Liver (tissue), 9 donors: Measurements from ENCODE around the gene SUGCT. TPM values are rescaled to one million over a fixed set of nuclear protein-coding genes. Genes with fewer than 3 reads are reported as not detected.
"Not testable (repeated sequence)": the region's sequence is repeated elsewhere in the genome, so short reads cannot be mapped to it uniquely, and the experiment has no call there.

Experiments used
- DNase-seq: peaks from one replicate; pipeline ENCODE4 v3.0.0-alpha.2; 2017; ENCODE audit warnings: low spot score
- H3K27ac ChIP-seq, 2 donors: one replicate each; pipeline ENCODE4 v1.7.0; 2013; ENCODE audit warnings: inconsistent platforms in 2 of 2, low read length in 2 of 2, control low read depth in 1 of 2, low read depth in 1 of 2, mild to moderate bottlenecking in 1 of 2
- H3K27me3 ChIP-seq, 4 donors: one replicate each; pipeline versions ENCODE4 v1.6.1 to v1.7.0; 2013; ENCODE audit warnings: low read length in 3 of 4, inconsistent platforms in 1 of 4, mild to moderate bottlenecking in 1 of 4, moderate library complexity in 1 of 4; ENCODE audit not compliant: control insufficient read depth in 4 of 4, insufficient read depth in 4 of 4
- H3K36me3 ChIP-seq, 4 donors: one replicate each; pipeline versions ENCODE4 v1.6.1 to v1.7.0; 2013; ENCODE audit warnings: low read length in 3 of 4, mild to moderate bottlenecking in 3 of 4, low read depth in 1 of 4, moderate library complexity in 1 of 4; ENCODE audit not compliant: control insufficient read depth in 4 of 4, insufficient read depth in 3 of 4
- H3K4me1 ChIP-seq, 4 donors: one replicate each; pipeline versions ENCODE4 v1.6.1 to v1.7.0; 2013; ENCODE audit warnings: low read length in 3 of 4, mild to moderate bottlenecking in 3 of 4, moderate library complexity in 1 of 4; ENCODE audit not compliant: control insufficient read depth in 4 of 4, insufficient read depth in 4 of 4
- H3K4me3 ChIP-seq, 3 donors: one replicate each; pipeline versions ENCODE4 v1.6.1 to v1.7.0; 2013; ENCODE audit warnings: low read length in 3 of 3, control low read depth in 1 of 3, low read depth in 1 of 3, mild to moderate bottlenecking in 1 of 3
- H3K9ac ChIP-seq, 2 donors: one replicate each; pipeline ENCODE4 v1.7.0; 2013; ENCODE audit warnings: low read length in 2 of 2, mild to moderate bottlenecking in 2 of 2, moderate library complexity in 2 of 2, control low read depth in 1 of 2, low read depth in 1 of 2
- H3K9me3 ChIP-seq, 4 donors: one replicate each; pipeline versions ENCODE4 v1.6.1 to v1.7.0; 2013; ENCODE audit warnings: low read length in 3 of 4; ENCODE audit not compliant: control insufficient read depth in 4 of 4
- EGR1 ChIP-seq, 2 donors: IDR thresholded peaks; 2 replicates each; pipeline ENCODE4 v1.6.1; 2016 to 2018; ENCODE audit warnings: antibody characterized with exemption in 2 of 2, low read depth in 2 of 2
- FOXA1 ChIP-seq: IDR thresholded peaks from 2 replicates; pipeline ENCODE4 v1.6.1; 2016; ENCODE audit warnings: antibody characterized with exemption
- FOXA2 ChIP-seq: IDR thresholded peaks from 2 replicates; pipeline ENCODE4 v1.6.1; 2016; ENCODE audit warnings: antibody characterized with exemption
- HNF4A ChIP-seq, 2 donors: conservative IDR thresholded peaks; 2 replicates each; pipeline ENCODE4 v1.6.1; 2016; ENCODE audit warnings: antibody characterized with exemption in 2 of 2, mild to moderate bottlenecking in 2 of 2
- HNF4G ChIP-seq: IDR thresholded peaks from 2 replicates; pipeline ENCODE4 v1.6.1; 2016; ENCODE audit warnings: antibody characterized with exemption
- JUND ChIP-seq, 2 donors: IDR thresholded peaks; 2 replicates each; pipeline ENCODE4 v1.6.1; 2016; ENCODE audit warnings: antibody characterized with exemption in 2 of 2
- NR2F2 ChIP-seq: IDR thresholded peaks from 2 replicates; pipeline ENCODE4 v1.6.1; 2016; ENCODE audit warnings: antibody characterized with exemption
- RAD21 ChIP-seq, 2 donors: IDR thresholded peaks; 2 replicates each; pipeline ENCODE4 v1.6.1; 2016; ENCODE audit warnings: antibody characterized with exemption in 2 of 2, mild to moderate bottlenecking in 2 of 2
- RXRA ChIP-seq, 2 donors: IDR thresholded peaks; 2 replicates each; pipeline ENCODE4 v1.6.1; 2017 to 2018; ENCODE audit warnings: antibody characterized with exemption in 2 of 2, mild to moderate bottlenecking in 1 of 2
- SP1 ChIP-seq: IDR thresholded peaks from 2 replicates; pipeline ENCODE4 v1.6.1; 2018; ENCODE audit warnings: antibody characterized with exemption, mild to moderate bottlenecking
- TAF1 ChIP-seq: conservative IDR thresholded peaks from 2 replicates; pipeline ENCODE4 v1.6.1; 2016; ENCODE audit warnings: antibody characterized with exemption, mild to moderate bottlenecking
- YY1 ChIP-seq: IDR thresholded peaks from 2 replicates; pipeline ENCODE4 v1.6.1; 2016; ENCODE audit warnings: antibody characterized with exemption, mild to moderate bottlenecking
- WGBS: extraction: QIAGEN DNeasy Blood & Tissue Kit; methylation state at CpG from one replicate; pipeline ENCODE4 v1.1.7; 2013; 5-methylcytosine and 5-hydroxymethylcytosine counted together
- polyA plus RNA-seq, 2 donors: library from polyadenylated mRNA; stranded (reverse) in 1 of 2; unstranded in 1 of 2; fragments of 200-250 nt in 1 of 2; fragments of >200 nt in 1 of 2; fragmentation: Nextera tagmentation in 1 of 2; extraction: Ambion mirVana in 1 of 2; gene quantifications; one replicate each; pipeline versions ENCODE4 v1.2.1 to v1.2.3, GENCODE V29; 2013 to 2015
- total RNA-seq, 2 donors: library from RNA; depleted of rRNA; stranded (reverse); fragments of >200 nt; gene quantifications; one replicate each; pipeline ENCODE4 v1.2.3, GENCODE V29; 2014
- TF ChIP-seq, protein P1 (sequence below): IDR thresholded peaks from 2 replicates; pipeline ENCODE4 v1.6.1; 2016; ENCODE audit warnings: antibody characterized with exemption, mild to moderate bottlenecking
- TF ChIP-seq, protein P2 (sequence below): IDR thresholded peaks from 2 replicates; pipeline ENCODE4 v1.6.1; 2016; ENCODE audit warnings: antibody characterized with exemption
- TF ChIP-seq, protein P3 (sequence below): fragments of 150-350 bp; IDR thresholded peaks from 2 replicates; pipeline ENCODE4 v1.5.1; 2017; ENCODE audit warnings: improper control_type of control experiment, low read depth, low read length; ENCODE audit not compliant: missing input control
- TF ChIP-seq, protein P4 (sequence below): IDR thresholded peaks from 2 replicates; pipeline ENCODE4 v1.6.1; 2016; ENCODE audit warnings: antibody characterized with exemption
- donor health status: healthy.
- donor health status: healthy.
- donor health status: healthy.
- donor health status: healthy.
- donor health status: healthy.

SUGCT gene
- total and polyA plus RNA-seq, 4 donors: 6.2 to 11.9 (median 9.9) TPM

DNA sequence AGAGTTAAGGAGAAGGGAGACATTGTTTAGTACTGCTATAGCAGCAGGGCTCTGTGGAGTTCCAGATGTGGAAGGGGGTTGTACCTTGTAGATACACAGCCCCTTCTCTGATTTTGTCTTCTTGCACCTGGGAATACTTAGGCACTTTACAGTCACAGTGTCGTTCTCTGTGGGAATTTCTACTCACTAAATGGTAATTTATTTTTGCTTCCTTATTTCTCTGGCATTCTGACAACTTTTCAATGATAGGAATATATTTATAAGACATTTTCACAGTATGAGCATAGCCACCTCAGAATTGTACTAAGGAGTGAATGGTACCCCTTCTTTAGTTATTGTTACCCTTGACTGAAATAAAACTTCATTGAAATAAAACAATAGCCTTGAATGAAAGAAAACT is 132.8 kb downstream of the SUGCT start:
- Histone ChIP-seq H3K27ac (no peak overlapping the region), H3K27me3 (no peaks in the 10 kb centered on the region)

DNA sequence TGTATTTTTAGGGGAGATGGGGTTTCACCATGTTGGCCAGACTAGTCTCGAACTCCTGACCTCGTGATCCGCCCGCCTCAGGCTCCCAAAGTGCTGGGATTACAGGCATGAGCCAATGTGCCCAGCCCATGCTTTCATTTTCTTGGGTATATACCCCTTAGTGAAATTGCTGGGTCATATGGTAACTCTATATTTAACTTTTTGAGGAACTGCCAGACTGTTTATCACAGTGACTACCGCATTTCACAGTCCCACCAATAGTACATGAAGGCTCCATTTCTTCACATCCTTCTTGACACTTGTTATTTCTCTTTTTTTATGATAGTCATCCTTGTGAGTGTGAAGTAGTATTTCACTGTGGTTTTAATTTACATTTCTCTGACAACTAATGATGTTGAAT is 134.0 kb downstream of the SUGCT start:
- not testable (repeated sequence) for H3K27me3 ChIP-seq, H3K9ac ChIP-seq, H3K36me3 ChIP-seq, H3K4me1 ChIP-seq, H3K4me3 ChIP-seq, DNase-seq, H3K27ac ChIP-seq, H3K9me3 ChIP-seq
- 83% methylated on average over 5 of the region's 5 CpGs for WGBS

More for the DNA sequence above, 132.8 kb downstream of the SUGCT start:
- no peak for DNase-seq
- Histone ChIP-seq H3K36me3 (no peaks in the 10 kb centered on the region), H3K9me3 (no peaks in the 10 kb centered on the region), H3K9ac (no peak overlapping the region), H3K4me3 (no peak overlapping the region), H3K4me1 (peaks cover 0 to 6% (median 1%) of the 10 kb centered on the region in 4 donors)
- TF ChIP-seq RXRA (IDR thresholded peaks at IDR 0.05): no peak
- no peak for TF ChIP-seq HNF4G
- no peak for TF ChIP-seq JUND (IDR thresholded peaks at IDR 0.05)
- TF ChIP-seq HNF4A (conservative IDR thresholded peaks at IDR 0.05): no peak
- TF ChIP-seq YY1: no peak
- 68% methylated on average over 1 of the region's 1 CpG for WGBS

DNA sequence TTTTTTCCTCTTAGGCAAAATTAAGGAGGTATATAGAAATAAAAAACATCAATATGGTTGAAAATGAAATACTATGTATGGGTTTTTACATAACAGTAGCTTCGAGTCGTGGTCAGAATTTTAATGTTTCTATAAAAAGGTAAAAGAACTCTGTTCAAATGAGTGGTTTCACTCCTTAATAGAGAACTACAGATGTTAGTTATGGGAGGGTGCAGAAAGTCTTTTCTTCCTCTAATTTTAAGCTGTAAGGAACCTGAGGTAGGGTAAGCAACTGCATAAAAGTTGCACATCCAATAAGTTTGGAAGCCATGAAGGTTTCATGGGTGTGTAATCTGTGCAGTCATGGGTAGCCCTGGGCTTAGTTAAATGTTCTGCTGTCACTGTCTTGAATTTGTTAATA is 141.3 kb downstream of the SUGCT start:
- no peak overlapping the region for H3K9ac ChIP-seq
- H3K36me3 ChIP-seq: no peaks in the 10 kb centered on the region
- no peak for TF ChIP-seq FOXA1
- TF ChIP-seq SP1: no peak
- no peak for TF ChIP-seq HNF4A (conservative IDR thresholded peaks at IDR 0.05)
- no peak for TF ChIP-seq YY1
- no peak for TF ChIP-seq TAF1
- no peak for TF ChIP-seq RAD21 (IDR thresholded peaks at IDR 0.05)
- DNase-seq: no peak
- no peaks in the 10 kb centered on the region for H3K27me3 ChIP-seq
- H3K4me3 ChIP-seq: no peak overlapping the region
- WGBS: 87% methylated on average over 2 of the region's 2 CpGs
- H3K9me3 ChIP-seq: no peaks in the 10 kb centered on the region
- H3K27ac ChIP-seq: no peak overlapping the region
- H3K4me1 ChIP-seq: no peaks in the 10 kb centered on the region

DNA sequence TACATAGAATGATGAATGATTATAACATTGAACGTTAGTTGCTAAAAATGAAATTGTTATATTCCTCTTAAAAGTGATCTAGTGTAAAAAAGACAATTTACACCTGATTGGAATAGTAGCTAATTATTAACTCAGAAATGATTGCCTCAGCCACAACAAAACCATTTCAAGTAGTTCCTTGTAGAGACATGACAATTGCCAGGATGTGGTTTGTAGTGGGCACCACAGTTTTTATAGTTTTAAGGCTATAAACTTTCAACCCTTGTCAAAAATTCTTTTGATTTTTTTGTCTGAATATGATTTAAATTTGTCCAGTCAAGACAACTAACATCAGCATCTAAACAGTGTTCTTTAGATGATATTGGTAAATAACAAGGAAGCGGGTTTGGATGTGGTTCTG is 145.2 kb downstream of the SUGCT start:
- H3K27ac ChIP-seq: no peak overlapping the region
- H3K4me3 ChIP-seq: no peak overlapping the region
- TF ChIP-seq, protein P1, sequence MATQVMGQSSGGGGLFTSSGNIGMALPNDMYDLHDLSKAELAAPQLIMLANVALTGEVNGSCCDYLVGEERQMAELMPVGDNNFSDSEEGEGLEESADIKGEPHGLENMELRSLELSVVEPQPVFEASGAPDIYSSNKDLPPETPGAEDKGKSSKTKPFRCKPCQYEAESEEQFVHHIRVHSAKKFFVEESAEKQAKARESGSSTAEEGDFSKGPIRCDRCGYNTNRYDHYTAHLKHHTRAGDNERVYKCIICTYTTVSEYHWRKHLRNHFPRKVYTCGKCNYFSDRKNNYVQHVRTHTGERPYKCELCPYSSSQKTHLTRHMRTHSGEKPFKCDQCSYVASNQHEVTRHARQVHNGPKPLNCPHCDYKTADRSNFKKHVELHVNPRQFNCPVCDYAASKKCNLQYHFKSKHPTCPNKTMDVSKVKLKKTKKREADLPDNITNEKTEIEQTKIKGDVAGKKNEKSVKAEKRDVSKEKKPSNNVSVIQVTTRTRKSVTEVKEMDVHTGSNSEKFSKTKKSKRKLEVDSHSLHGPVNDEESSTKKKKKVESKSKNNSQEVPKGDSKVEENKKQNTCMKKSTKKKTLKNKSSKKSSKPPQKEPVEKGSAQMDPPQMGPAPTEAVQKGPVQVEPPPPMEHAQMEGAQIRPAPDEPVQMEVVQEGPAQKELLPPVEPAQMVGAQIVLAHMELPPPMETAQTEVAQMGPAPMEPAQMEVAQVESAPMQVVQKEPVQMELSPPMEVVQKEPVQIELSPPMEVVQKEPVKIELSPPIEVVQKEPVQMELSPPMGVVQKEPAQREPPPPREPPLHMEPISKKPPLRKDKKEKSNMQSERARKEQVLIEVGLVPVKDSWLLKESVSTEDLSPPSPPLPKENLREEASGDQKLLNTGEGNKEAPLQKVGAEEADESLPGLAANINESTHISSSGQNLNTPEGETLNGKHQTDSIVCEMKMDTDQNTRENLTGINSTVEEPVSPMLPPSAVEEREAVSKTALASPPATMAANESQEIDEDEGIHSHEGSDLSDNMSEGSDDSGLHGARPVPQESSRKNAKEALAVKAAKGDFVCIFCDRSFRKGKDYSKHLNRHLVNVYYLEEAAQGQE: no peak
- TF ChIP-seq NR2F2 (no peak), EGR1 (IDR thresholded peaks at IDR 0.05; ENCODE audit: low read depth in 2 of 2) (no peak), SP1 (no peak), HNF4A (conservative IDR thresholded peaks at IDR 0.05) (no peak), TAF1 (no peak), RXRA (IDR thresholded peaks at IDR 0.05) (no peak), HNF4G (no peak), YY1 (no peak), FOXA1 (no peak), FOXA2 (no peak), RAD21 (IDR thresholded peaks at IDR 0.05) (no peak), JUND (IDR thresholded peaks at IDR 0.05) (no peak)
- TF ChIP-seq, protein P2, sequence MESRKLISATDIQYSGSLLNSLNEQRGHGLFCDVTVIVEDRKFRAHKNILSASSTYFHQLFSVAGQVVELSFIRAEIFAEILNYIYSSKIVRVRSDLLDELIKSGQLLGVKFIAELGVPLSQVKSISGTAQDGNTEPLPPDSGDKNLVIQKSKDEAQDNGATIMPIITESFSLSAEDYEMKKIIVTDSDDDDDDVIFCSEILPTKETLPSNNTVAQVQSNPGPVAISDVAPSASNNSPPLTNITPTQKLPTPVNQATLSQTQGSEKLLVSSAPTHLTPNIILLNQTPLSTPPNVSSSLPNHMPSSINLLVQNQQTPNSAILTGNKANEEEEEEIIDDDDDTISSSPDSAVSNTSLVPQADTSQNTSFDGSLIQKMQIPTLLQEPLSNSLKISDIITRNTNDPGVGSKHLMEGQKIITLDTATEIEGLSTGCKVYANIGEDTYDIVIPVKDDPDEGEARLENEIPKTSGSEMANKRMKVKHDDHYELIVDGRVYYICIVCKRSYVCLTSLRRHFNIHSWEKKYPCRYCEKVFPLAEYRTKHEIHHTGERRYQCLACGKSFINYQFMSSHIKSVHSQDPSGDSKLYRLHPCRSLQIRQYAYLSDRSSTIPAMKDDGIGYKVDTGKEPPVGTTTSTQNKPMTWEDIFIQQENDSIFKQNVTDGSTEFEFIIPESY: no peak
- TF ChIP-seq, protein P3, sequence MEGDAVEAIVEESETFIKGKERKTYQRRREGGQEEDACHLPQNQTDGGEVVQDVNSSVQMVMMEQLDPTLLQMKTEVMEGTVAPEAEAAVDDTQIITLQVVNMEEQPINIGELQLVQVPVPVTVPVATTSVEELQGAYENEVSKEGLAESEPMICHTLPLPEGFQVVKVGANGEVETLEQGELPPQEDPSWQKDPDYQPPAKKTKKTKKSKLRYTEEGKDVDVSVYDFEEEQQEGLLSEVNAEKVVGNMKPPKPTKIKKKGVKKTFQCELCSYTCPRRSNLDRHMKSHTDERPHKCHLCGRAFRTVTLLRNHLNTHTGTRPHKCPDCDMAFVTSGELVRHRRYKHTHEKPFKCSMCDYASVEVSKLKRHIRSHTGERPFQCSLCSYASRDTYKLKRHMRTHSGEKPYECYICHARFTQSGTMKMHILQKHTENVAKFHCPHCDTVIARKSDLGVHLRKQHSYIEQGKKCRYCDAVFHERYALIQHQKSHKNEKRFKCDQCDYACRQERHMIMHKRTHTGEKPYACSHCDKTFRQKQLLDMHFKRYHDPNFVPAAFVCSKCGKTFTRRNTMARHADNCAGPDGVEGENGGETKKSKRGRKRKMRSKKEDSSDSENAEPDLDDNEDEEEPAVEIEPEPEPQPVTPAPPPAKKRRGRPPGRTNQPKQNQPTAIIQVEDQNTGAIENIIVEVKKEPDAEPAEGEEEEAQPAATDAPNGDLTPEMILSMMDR: no peak
- TF ChIP-seq, protein P4, sequence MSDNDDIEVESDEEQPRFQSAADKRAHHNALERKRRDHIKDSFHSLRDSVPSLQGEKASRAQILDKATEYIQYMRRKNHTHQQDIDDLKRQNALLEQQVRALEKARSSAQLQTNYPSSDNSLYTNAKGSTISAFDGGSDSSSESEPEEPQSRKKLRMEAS: no peak
- WGBS: 50% methylated on average over 2 of the region's 2 CpGs
- peaks cover 0 to 7% (median 4%) of the 10 kb centered on the region in 4 donors for H3K4me1 ChIP-seq
- H3K36me3 ChIP-seq: no peaks in the 10 kb centered on the region
- no peak overlapping the region for H3K9ac ChIP-seq
- DNase-seq: no peak
- H3K9me3 ChIP-seq: no peaks in the 10 kb centered on the region
- H3K27me3 ChIP-seq: no peaks in the 10 kb centered on the region
